ENCODE measurements around the gene DUSP22. TPM values are rescaled to one million over a fixed set of nuclear protein-coding genes. Genes with fewer than 3 reads are reported as not detected.

The DUSP22 gene
- total and polyA plus RNA-seq, 2 donors (not counting 1 experiment from before 2014, with no cell fraction given) = 117 to 133 TPM

- peak; percentile 77 for ATAC-seq (ENCODE audit: low read depth)
- TF ChIP-seq CTCF (IDR thresholded peaks at IDR 0.05) (no peak), EZH2 (IDR thresholded peaks at IDR 0.05; ENCODE audit: borderline replicate concordance, insufficient read depth, low read depth, low read length, poor library complexity, severe bottlenecking) (no peak)
- H3K4me2 ChIP-seq (replicated peaks; ENCODE audit: low read depth, low read length, poor library complexity, severe bottlenecking) = peak overlapping the region; percentile 72
- no peaks in the 10 kb centered on the region for H4K20me1 ChIP-seq (ENCODE audit: control insufficient read depth, insufficient read depth, low read length, poor library complexity, severe bottlenecking)
- 51% methylated on average over 16 of the region's 16 CpGs for WGBS (ENCODE audit: insufficient coverage)
- H3K27me3 Mint-ChIP-seq = peaks cover 13% of the 10 kb centered on the region
- no peak overlapping the region for H2AFZ ChIP-seq (ENCODE audit: insufficient read depth, low read depth, low read length, poor library complexity, severe bottlenecking)
- no peaks in the 10 kb centered on the region for H3K36me3 ChIP-seq (replicated peaks in 1 of 2; ENCODE audit: control extremely low read depth in 1 of 2, control insufficient read depth in 1 of 2, extremely low read depth in 1 of 2, insufficient read depth in 2 of 2, low read length in 1 of 2)
- H3K9me3 Mint-ChIP-seq (ENCODE audit: insufficient read depth) = no peaks in the 10 kb centered on the region
- CTCF ChIA-PET = interaction anchor here (1.0 to 1.2 kb wide), 3 partner anchors 15 to 31 kb away, joined by 3 to 4 read pairs (median 4); partner anchors contain the start of gene IRF4
- peaks cover 0 to 27% (median 0%) of the 10 kb centered on the region in 3 donors for H3K9me3 ChIP-seq (ENCODE audit: control extremely low read depth in 1 of 3, control insufficient read depth in 2 of 3, insufficient read depth in 1 of 3, low read length in 2 of 3)
- peaks cover 0 to 2% (median 0%) of the 10 kb centered on the region in 4 experiments for H3K27me3 ChIP-seq (replicated peaks in 1 of 4; ENCODE audit: control extremely low read depth in 1 of 4, control insufficient read depth in 3 of 4, insufficient read depth in 4 of 4, low read length in 3 of 4)
- POLR2A ChIA-PET = interaction anchor here (0.6 to 2.2 kb wide), 2 partner anchors 20 to 154 kb away, joined by 3 to 7 read pairs; no protein-coding TSS in a partner anchor
- peak; percentile 58 for DNase-seq
- no peak overlapping the region for H3K27ac ChIP-seq (ENCODE audit: low read length in 2 of 2)
- peak overlapping the region; percentile 81 for H3K4me3 Mint-ChIP-seq
- H3K4me1 Mint-ChIP-seq = peaks cover 27% of the 10 kb centered on the region
- intact Hi-C loops (cut with micrococcal nuclease) = no loop called here
- peak overlapping the region; percentile 15 for H3K9ac ChIP-seq (ENCODE audit: low read length)
- H3K27ac Mint-ChIP-seq = peak overlapping the region; percentile 61
- peak overlapping the region in 3 of 5 experiments; percentile 24 to 32 (median 25) for H3K4me3 ChIP-seq (ENCODE audit: control extremely low read depth in 1 of 5, extremely low read depth in 1 of 5, insufficient read depth in 1 of 5, low read depth in 2 of 5, low read length in 4 of 5)
- peaks cover 26 to 30% of the 10 kb centered on the region in 2 donors for H3K4me1 ChIP-seq (ENCODE audit: control insufficient read depth in 2 of 2, insufficient read depth in 2 of 2, low read length in 2 of 2)
- no peaks in the 10 kb centered on the region for H3K79me2 ChIP-seq (ENCODE audit: control insufficient read depth, insufficient read depth, low read length)
Observed at GRCh38 chr6:372336-372911, 80.1 kb downstream of the DUSP22 start.

GRCh38 chr6:373031-373430 is 80.7 kb downstream of the DUSP22 start:
- Histone ChIP-seq H3K4me3 (ENCODE audit: control extremely low read depth in 1 of 5, extremely low read depth in 1 of 5, insufficient read depth in 1 of 5, low read depth in 2 of 5, low read length in 4 of 5) (no peak overlapping the region), H3K4me2 (replicated peaks; ENCODE audit: low read depth, low read length, poor library complexity, severe bottlenecking) (peak overlapping the region; percentile 72), H3K4me1 (ENCODE audit: control insufficient read depth in 2 of 2, insufficient read depth in 2 of 2, low read length in 2 of 2) (peaks cover 33 to 36% of the 10 kb centered on the region in 2 donors), H3K79me2 (ENCODE audit: control insufficient read depth, insufficient read depth, low read length) (no peaks in the 10 kb centered on the region), H3K27ac (ENCODE audit: low read length in 2 of 2) (no peak overlapping the region), H3K9me3 (ENCODE audit: control extremely low read depth in 1 of 3, control insufficient read depth in 2 of 3, insufficient read depth in 1 of 3, low read length in 2 of 3) (peaks cover 0 to 30% (median 0%) of the 10 kb centered on the region in 3 donors), H2AFZ (ENCODE audit: insufficient read depth, low read depth, low read length, poor library complexity, severe bottlenecking) (no peak overlapping the region), H4K20me1 (ENCODE audit: control insufficient read depth, insufficient read depth, low read length, poor library complexity, severe bottlenecking) (no peaks in the 10 kb centered on the region), H3K9ac (ENCODE audit: low read length) (peak overlapping the region; percentile 15), H3K27me3 (replicated peaks in 1 of 4; ENCODE audit: control extremely low read depth in 1 of 4, control insufficient read depth in 3 of 4, insufficient read depth in 4 of 4, low read length in 3 of 4) (peaks cover 0 to 2% (median 0%) of the 10 kb centered on the region in 4 experiments), H3K36me3 (replicated peaks in 1 of 2; ENCODE audit: control extremely low read depth in 1 of 2, control insufficient read depth in 1 of 2, extremely low read depth in 1 of 2, insufficient read depth in 2 of 2, low read length in 1 of 2) (no peaks in the 10 kb centered on the region)
- ChIA-PET POLR2A (interaction anchor here (0.6 to 2.2 kb wide), 2 partner anchors 19 to 155 kb away, joined by 3 to 7 read pairs; no protein-coding TSS in a partner anchor), CTCF (interaction anchor here (1.0 to 1.2 kb wide), 3 partner anchors 15 to 32 kb away, joined by 3 to 4 read pairs (median 4); partner anchors contain the start of gene IRF4)
- peaks cover 33% of the 10 kb centered on the region for H3K4me1 Mint-ChIP-seq
- DNase-seq (no peak), ATAC-seq (ENCODE audit: low read depth) (no peak)
- no peaks in the 10 kb centered on the region for H3K9me3 Mint-ChIP-seq (ENCODE audit: insufficient read depth)
- peak overlapping the region; percentile 61 for H3K27ac Mint-ChIP-seq
- intact Hi-C loops (cut with micrococcal nuclease) = no loop called here
- H3K27me3 Mint-ChIP-seq = peaks cover 13% of the 10 kb centered on the region
- peak overlapping the region; percentile 81 for H3K4me3 Mint-ChIP-seq
- TF ChIP-seq EZH2 (IDR thresholded peaks at IDR 0.05; ENCODE audit: borderline replicate concordance, insufficient read depth, low read depth, low read length, poor library complexity, severe bottlenecking) = no peak
- no peak for TF ChIP-seq CTCF (IDR thresholded peaks at IDR 0.05)
- WGBS (ENCODE audit: insufficient coverage) = 87% methylated on average over 8 of the region's 8 CpGs
